Eye (tissue), 1 donor: ENCODE measurements around the gene SSTR1.
"Not testable (repeated sequence)": the region's sequence is repeated elsewhere in the genome, so short reads cannot be mapped to it uniquely, and the experiment has no call there.

Experiments
- DNase-seq: peaks from one replicate; pipeline ENCODE4 v3.0.0-alpha.2; 2015

The SSTR1 gene

GRCh38 chr14:38207736-38208617 lies at the start of gene SSTR1:
SSTR1 (plus strand) TSS chr14:38207904; CDS start chr14:38209390, 1,486 bp downstream.
- DNase-seq = peak; percentile 66

- DNase-seq = no peak
These were observed 49.2 kb upstream of the SSTR1 start for GRCh38 chr14:38158468-38158867.

- DNase-seq = no peak
These were observed 39.3 kb upstream of the SSTR1 start for GRCh38 chr14:38168416-38168815.

- DNase-seq = no peak
These were observed 36.5 kb upstream of the SSTR1 start for GRCh38 chr14:38171197-38171596.

- no peak for DNase-seq
These were observed 33.0 kb upstream of the SSTR1 start for GRCh38 chr14:38174711-38175110.

GRCh38 chr14:38175658-38176057 lies 32.0 kb upstream of the SSTR1 start:
- DNase-seq = no peak

- DNase-seq = no peak
These were observed 31.3 kb upstream of the SSTR1 start for GRCh38 chr14:38176379-38176778.

GRCh38 chr14:38184132-38184531 lies 23.6 kb upstream of the SSTR1 start:
- no peak for DNase-seq

GRCh38 chr14:38185671-38186070 lies 22.0 kb upstream of the SSTR1 start:
- DNase-seq = no peak

- no peak for DNase-seq
These were observed 21.5 kb upstream of the SSTR1 start for GRCh38 chr14:38186216-38186615.

GRCh38 chr14:38187528-38187927 lies 20.2 kb upstream of the SSTR1 start:
- DNase-seq = no peak

- DNase-seq = no peak
These were observed 17.6 kb upstream of the SSTR1 start for GRCh38 chr14:38189930-38190726.

- DNase-seq = not testable (repeated sequence)
These were observed 16.9 kb upstream of the SSTR1 start for GRCh38 chr14:38190846-38191245.

GRCh38 chr14:38191491-38191890 lies 16.2 kb upstream of the SSTR1 start:
- DNase-seq = not testable (repeated sequence)

GRCh38 chr14:38197001-38197783 lies 10.5 kb upstream of the SSTR1 start:
- DNase-seq = peak; percentile 32

- DNase-seq = peak; percentile 3
These were observed 9.8 kb upstream of the SSTR1 start for GRCh38 chr14:38197784-38198335.

- DNase-seq = no peak
These were observed 9.3 kb upstream of the SSTR1 start for GRCh38 chr14:38198425-38198824.

GRCh38 chr14:38199076-38199475 lies 8.6 kb upstream of the SSTR1 start:
- no peak for DNase-seq

GRCh38 chr14:38199739-38200138 lies 8.0 kb upstream of the SSTR1 start:
- no peak for DNase-seq

- DNase-seq = no peak
These were observed 6.4 kb upstream of the SSTR1 start for GRCh38 chr14:38201137-38201828.

GRCh38 chr14:38202444-38203191 lies 5.1 kb upstream of the SSTR1 start:
- no peak for DNase-seq
